Right lobe of liver (tissue), 6 donors: ENCODE data around the gene DNAH14. TPM values are rescaled to one million over a fixed set of nuclear protein-coding genes. Genes with fewer than 3 reads are reported as not detected.
A peak's percentile ranks its signal among the peaks of the same experiment; 100 is the strongest.

Experiments used
- ATAC-seq, 4 donors: fragments of 200-7000 bp; cut with Tn5 transposase; one replicate each; pipeline ENCODE4 v1.9.1; 2020; ENCODE audit warnings: mild to moderate bottlenecking in 4 of 4, moderate library complexity in 4 of 4
- DNase-seq, 3 donors: peaks; one replicate each; pipeline ENCODE4 v3.0.0-alpha.2; 2020
- H3K27ac ChIP-seq, 3 donors: fragments of 200-600 bp; one replicate each; pipeline ENCODE4 v1.8.0; 2022
- H3K27me3 ChIP-seq, 2 donors: fragments of 200-600 bp; one replicate each; pipeline ENCODE4 v1.8.0; 2022
- H3K36me3 ChIP-seq, 4 donors: fragments of 200-600 bp; sonication (generic) in 1 of 4; one replicate each; pipeline versions ENCODE4 v1.5.1 to v1.8.0; 2017 to 2022; ENCODE audit warnings: control low read depth in 1 of 4
- H3K4me1 ChIP-seq, 4 donors: fragments of 200-600 bp; sonication (generic) in 1 of 4; one replicate each; pipeline versions ENCODE4 v1.5.1 to v1.8.0; 2017 to 2022; ENCODE audit warnings: control low read depth in 1 of 4
- H3K4me3 ChIP-seq, 3 donors: fragments of 200-600 bp; one replicate each; pipeline ENCODE4 v1.8.0; 2022
- H3K9me3 ChIP-seq, 4 donors: fragments of 200-600 bp; sonication (generic) in 1 of 4; one replicate each; pipeline versions ENCODE4 v1.5.1 to v1.8.0; 2017 to 2022; ENCODE audit warnings: control low read depth in 1 of 4
- CTCF ChIP-seq, 4 donors: fragments of 200-600 bp in 3 of 4; fragments of 450-650 bp in 1 of 4; IDR thresholded peaks; one replicate each; pipeline versions ENCODE4 v1.5.1 to v1.8.0; 2016 to 2022; ENCODE audit warnings: antibody characterized with exemption in 4 of 4, mild to moderate bottlenecking in 2 of 4
- POLR2A ChIP-seq: fragments of 450-650 bp; IDR thresholded peaks from one replicate; pipeline ENCODE4 v1.6.1; 2017; ENCODE audit warnings: antibody characterized with exemption, mild to moderate bottlenecking
- WGBS: methylation state at CpG from one replicate; pipeline ENCODE4 v1.1.6; 2018; ENCODE audit warnings: low coverage, low lambda C conversion rate; ENCODE audit not compliant: insufficient coverage; ENCODE audit errors: missing lambda C conversion rate; 5-methylcytosine and 5-hydroxymethylcytosine counted together
- intact Hi-C, 2 donors: fragments of 100-400 bp; cut with DNase I; formaldehyde crosslinking; loops; one replicate each; pipeline versions ENCODE4 v1.11.2 to v1.14.1; 2022
- total RNA-seq, 6 experiments: library from RNA; depleted of rRNA in 2 of 6; stranded (reverse); fragments of >200 nt in 2 of 6; fragmentation: NEBNext Ultra II Directional in 3 of 6; extraction: Animal tissue kit (Norgen Biotek cat#: 25700) in 3 of 6; gene quantifications; one replicate each; pipeline versions ENCODE4 v1.1.0 to v1.2.4, GENCODE V29; 2016 to 2023
- donor health status: DM: no; HTN: yes; CAD: no.
- donor health status: DM: no; HTN: no; CAD: no.
- donor health status: DM: no; HTN: no; CAD: no.
- donor health status: DM: no; HTN: yes; CAD: no.
- donor health status: DM: no; HTN: yes; CAD: no.

DNAH14 gene
- total RNA-seq, 6 experiments from 2014 or later, result 8.0 to 17.1 (median 9.7) TPM

- no peak overlapping the region for H3K4me3 ChIP-seq
- H3K27me3 ChIP-seq, result no peaks in the 10 kb centered on the region
- no peaks in the 10 kb centered on the region for H3K36me3 ChIP-seq
- no peak overlapping the region for H3K27ac ChIP-seq
- H3K4me1 ChIP-seq, result no peaks in the 10 kb centered on the region
- WGBS, result 74% methylated on average over 4 of the region's 7 CpGs
- intact Hi-C loops, result no loop called here
- ATAC-seq (no peak), DNase-seq (no peak)
- no peaks in the 10 kb centered on the region for H3K9me3 ChIP-seq
- TF ChIP-seq CTCF (IDR thresholded peaks at IDR 0.05) (no peak), POLR2A (no peak)
Measured at GRCh38 chr1:225342695-225343094, 413.2 kb downstream of the DNAH14 start.

GRCh38 chr1:225343618-225344017 lies 414.1 kb downstream of the DNAH14 start:
- TF ChIP-seq POLR2A (no peak), CTCF (IDR thresholded peaks at IDR 0.05) (peak; percentile 21 to 42 (median 32))
- Histone ChIP-seq H3K27ac (no peak overlapping the region), H3K4me3 (no peak overlapping the region), H3K9me3 (no peaks in the 10 kb centered on the region), H3K27me3 (no peaks in the 10 kb centered on the region), H3K4me1 (no peaks in the 10 kb centered on the region), H3K36me3 (no peaks in the 10 kb centered on the region)
- DNase-seq (no peak), ATAC-seq (peak in 2 of 4 donors; percentile 38 to 51)
- intact Hi-C loops, result no loop called here

- WGBS, result 48% methylated on average over 3 of the region's 3 CpGs
- DNase-seq (no peak), ATAC-seq (no peak)
- H3K27ac ChIP-seq, result no peak overlapping the region
- no peaks in the 10 kb centered on the region for H3K9me3 ChIP-seq
- no peaks in the 10 kb centered on the region for H3K27me3 ChIP-seq
- H3K4me3 ChIP-seq, result no peak overlapping the region
- TF ChIP-seq POLR2A (no peak), CTCF (IDR thresholded peaks at IDR 0.05) (no peak)
- H3K36me3 ChIP-seq, result no peaks in the 10 kb centered on the region
- no peaks in the 10 kb centered on the region for H3K4me1 ChIP-seq
- intact Hi-C loops, result no loop called here
Measured at GRCh38 chr1:225347123-225347683, 417.7 kb downstream of the DNAH14 start.

- DNase-seq, result no peak
- no peak overlapping the region for H3K4me3 ChIP-seq
- intact Hi-C loops, result no loop called here
- H3K36me3 ChIP-seq, result no peaks in the 10 kb centered on the region
- H3K9me3 ChIP-seq, result no peaks in the 10 kb centered on the region
- ATAC-seq, result no peak
- no peaks in the 10 kb centered on the region for H3K4me1 ChIP-seq
- H3K27ac ChIP-seq, result no peak overlapping the region
- TF ChIP-seq POLR2A (no peak), CTCF (IDR thresholded peaks at IDR 0.05) (no peak)
- H3K27me3 ChIP-seq, result no peaks in the 10 kb centered on the region
Measured at GRCh38 chr1:225348400-225348799, 418.9 kb downstream of the DNAH14 start.

- H3K4me3 ChIP-seq, result no peak overlapping the region
- no peaks in the 10 kb centered on the region for H3K27me3 ChIP-seq
- intact Hi-C loops, result no loop called here
- TF ChIP-seq CTCF (IDR thresholded peaks at IDR 0.05), result no peak
- no peak for TF ChIP-seq POLR2A
- peaks cover 0 to 7% (median 0%) of the 10 kb centered on the region in 4 donors for H3K4me1 ChIP-seq
- no peaks in the 10 kb centered on the region for H3K36me3 ChIP-seq
- DNase-seq, result no peak
- ATAC-seq, result no peak
- 76% methylated on average over 2 of the region's 2 CpGs for WGBS
- no peaks in the 10 kb centered on the region for H3K9me3 ChIP-seq
- H3K27ac ChIP-seq, result no peak overlapping the region
Measured at GRCh38 chr1:225349826-225350225, 420.4 kb downstream of the DNAH14 start.
